GM21723 (cell line): Measurements from ENCODE around the gene PLIN3.
"Not testable (repeated sequence)": the region's sequence is repeated elsewhere in the genome, so short reads cannot be mapped to it uniquely, and the experiment has no call there.

Experiments used
- ATAC-seq: cut with Tn5 transposase; IDR thresholded peaks from one replicate; pipeline ENCODE4 v1.9.1; 2021; ENCODE audit warnings: mild to moderate bottlenecking, moderate library complexity; ENCODE audit not compliant: unreplicated experiment

The PLIN3 gene

GRCh38 chr19:4849019-4849418 is 18.4 kb downstream of the PLIN3 start:
- ATAC-seq = no peak

GRCh38 chr19:4847190-4847973 is 20.1 kb downstream of the PLIN3 start:
- no peak for ATAC-seq

GRCh38 chr19:4845975-4846374 is 21.5 kb downstream of the PLIN3 start:
- not testable (repeated sequence) for ATAC-seq

GRCh38 chr19:4844348-4845179 is 22.9 kb downstream of the PLIN3 start:
- no peak for ATAC-seq

- no peak for ATAC-seq
Observed at GRCh38 chr19:4843647-4843965, 23.9 kb downstream of the PLIN3 start.

GRCh38 chr19:4839192-4839591 is 28.3 kb downstream of the PLIN3 start:
- ATAC-seq = no peak

- ATAC-seq = no peak
Observed at GRCh38 chr19:4832776-4833175, 34.7 kb downstream of the PLIN3 start.

- not testable (repeated sequence) for ATAC-seq
Observed at GRCh38 chr19:4831979-4832340, 35.5 kb downstream of the PLIN3 start.

- ATAC-seq = peak; percentile 67
Observed at GRCh38 chr19:4831304-4831978, 36.0 kb downstream of the PLIN3 start, which contains the start of gene TICAM1. TSS of gene TICAM1 (minus strand) at chr19:4831712. CDS start at chr19:4818377, 13,335 bp downstream.

GRCh38 chr19:4830768-4831265 is 36.6 kb downstream of the PLIN3 start:
- no peak for ATAC-seq

- no peak for ATAC-seq
Observed at GRCh38 chr19:4830332-4830731, 37.1 kb downstream of the PLIN3 start.

- no peak for ATAC-seq
Observed at GRCh38 chr19:4829001-4829712, 38.3 kb downstream of the PLIN3 start.

- no peak for ATAC-seq
Observed at GRCh38 chr19:4823577-4823976, 43.9 kb downstream of the PLIN3 start.

GRCh38 chr19:4822354-4822753 is 45.1 kb downstream of the PLIN3 start:
- not testable (repeated sequence) for ATAC-seq

- no peak for ATAC-seq
Observed at GRCh38 chr19:4821265-4821664, 46.2 kb downstream of the PLIN3 start.

- no peak for ATAC-seq
Observed at GRCh38 chr19:4817467-4818277, 49.8 kb downstream of the PLIN3 start.

- ATAC-seq = no peak
Observed at GRCh38 chr19:4816950-4817278, 50.6 kb downstream of the PLIN3 start.

GRCh38 chr19:4816202-4816949 is 51.1 kb downstream of the PLIN3 start:
- no peak for ATAC-seq

- ATAC-seq = no peak
Observed at GRCh38 chr19:4815426-4816201, 51.9 kb downstream of the PLIN3 start.
